Measurements from ENCODE around the gene TNNT2.

TNNT2 gene

DNA sequence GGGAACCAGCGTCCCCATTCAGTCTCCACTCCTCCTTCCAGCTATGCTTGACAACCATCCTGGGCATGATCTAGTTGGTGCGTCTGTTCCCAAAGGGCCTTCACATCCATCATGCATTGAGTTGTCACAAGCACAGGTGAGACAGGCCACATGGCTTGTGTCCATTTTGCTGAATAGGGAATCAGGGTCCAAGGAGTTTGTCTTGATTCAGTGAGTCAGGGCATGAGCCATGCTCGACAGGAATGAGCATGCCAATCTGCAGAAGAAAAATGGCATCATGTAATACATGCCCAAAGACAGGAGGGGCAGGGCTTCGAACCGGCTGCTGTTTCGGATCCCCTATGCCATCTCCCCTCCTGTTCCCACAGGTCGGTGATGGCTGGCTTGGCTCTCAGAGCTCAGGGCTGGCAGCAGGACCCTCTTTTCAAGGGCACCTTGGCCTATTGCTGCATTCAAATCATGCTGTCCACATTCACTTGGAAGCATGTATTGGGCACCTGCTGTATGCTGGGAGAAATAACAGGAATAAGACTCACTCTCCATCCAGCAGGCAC is 49.7 kb downstream of the TNNT2 start:
- Histone ChIP-seq H3K36me3 (ENCODE audit: control insufficient read depth, insufficient read depth, low read length) (no peaks in the 10 kb centered on the region), H3K4me1 (ENCODE audit: control insufficient read depth, insufficient read depth, low read length) (no peaks in the 10 kb centered on the region), H3K9me3 (ENCODE audit: control insufficient read depth, low read length) (no peaks in the 10 kb centered on the region), H3K27ac (ENCODE audit: insufficient read depth, low read depth, low read length, poor library complexity, severe bottlenecking) (no peak overlapping the region), H3K4me3 (ENCODE audit: insufficient read depth, low read depth, low read length) (no peak overlapping the region), H3K27me3 (ENCODE audit: control insufficient read depth, insufficient read depth, low read length, poor library complexity, severe bottlenecking) (no peaks in the 10 kb centered on the region)
- 93 to 97% methylated on average over 7 of the region's 7 CpGs for WGBS, 2 experiments

DNA sequence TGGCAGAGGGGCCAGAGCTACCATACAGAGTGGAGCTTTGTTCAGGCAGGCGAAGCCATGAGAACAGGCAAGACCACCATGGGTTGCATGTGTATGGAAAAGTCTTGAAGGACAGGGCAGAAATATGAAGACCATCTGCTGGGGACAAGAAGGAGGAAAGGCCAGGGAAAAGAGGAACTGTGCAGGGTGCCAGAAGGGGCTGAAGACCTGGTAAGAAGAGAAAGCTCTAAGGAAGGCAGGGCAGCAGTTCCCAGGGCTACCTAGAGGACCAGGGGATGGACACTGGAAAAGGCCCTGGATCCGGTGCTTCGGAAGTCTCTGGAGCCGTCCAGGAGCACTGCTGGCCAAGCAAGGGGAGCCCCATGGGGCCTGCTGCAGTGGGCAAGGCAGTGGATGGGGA is 50.8 kb downstream of the TNNT2 start:
- Histone ChIP-seq H3K27ac (ENCODE audit: insufficient read depth, low read depth, low read length, poor library complexity, severe bottlenecking) (no peak overlapping the region), H3K36me3 (ENCODE audit: control insufficient read depth, insufficient read depth, low read length) (no peaks in the 10 kb centered on the region), H3K9me3 (ENCODE audit: control insufficient read depth, low read length) (no peaks in the 10 kb centered on the region), H3K4me1 (ENCODE audit: control insufficient read depth, insufficient read depth, low read length) (no peaks in the 10 kb centered on the region), H3K4me3 (ENCODE audit: insufficient read depth, low read depth, low read length) (no peak overlapping the region), H3K27me3 (ENCODE audit: control insufficient read depth, insufficient read depth, low read length, poor library complexity, severe bottlenecking) (no peaks in the 10 kb centered on the region)
- 71 to 72% methylated on average over 4 of the region's 4 CpGs for WGBS, 2 experiments

DNA sequence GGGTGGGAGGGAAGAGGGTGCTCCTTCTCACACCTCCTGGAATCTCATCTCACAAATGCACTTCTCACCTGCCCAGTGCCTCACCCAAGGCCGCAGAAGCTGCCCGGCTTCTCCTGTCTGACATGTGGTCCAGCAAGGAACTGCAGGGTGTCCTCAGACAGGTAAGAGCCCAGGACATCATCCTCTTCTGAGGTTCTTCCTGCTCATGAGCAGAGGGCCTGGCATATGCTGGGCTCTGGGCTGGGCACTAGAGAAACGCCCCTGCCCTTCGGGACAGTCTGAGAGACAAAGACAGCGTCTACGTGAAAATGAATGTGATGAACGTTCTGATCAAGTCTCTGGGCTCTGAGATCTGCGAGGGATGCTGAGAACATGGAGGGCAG is 51.8 kb downstream of the TNNT2 start:
- Histone ChIP-seq H3K4me1 (ENCODE audit: control insufficient read depth, insufficient read depth, low read length) (no peaks in the 10 kb centered on the region), H3K9me3 (ENCODE audit: control insufficient read depth, low read length) (no peaks in the 10 kb centered on the region), H3K27ac (ENCODE audit: insufficient read depth, low read depth, low read length, poor library complexity, severe bottlenecking) (no peak overlapping the region), H3K36me3 (ENCODE audit: control insufficient read depth, insufficient read depth, low read length) (no peaks in the 10 kb centered on the region), H3K4me3 (ENCODE audit: insufficient read depth, low read depth, low read length) (no peak overlapping the region), H3K27me3 (ENCODE audit: control insufficient read depth, insufficient read depth, low read length, poor library complexity, severe bottlenecking) (no peaks in the 10 kb centered on the region)
- WGBS, 2 experiments = 94 to 98% methylated on average over 8 of the region's 8 CpGs

DNA sequence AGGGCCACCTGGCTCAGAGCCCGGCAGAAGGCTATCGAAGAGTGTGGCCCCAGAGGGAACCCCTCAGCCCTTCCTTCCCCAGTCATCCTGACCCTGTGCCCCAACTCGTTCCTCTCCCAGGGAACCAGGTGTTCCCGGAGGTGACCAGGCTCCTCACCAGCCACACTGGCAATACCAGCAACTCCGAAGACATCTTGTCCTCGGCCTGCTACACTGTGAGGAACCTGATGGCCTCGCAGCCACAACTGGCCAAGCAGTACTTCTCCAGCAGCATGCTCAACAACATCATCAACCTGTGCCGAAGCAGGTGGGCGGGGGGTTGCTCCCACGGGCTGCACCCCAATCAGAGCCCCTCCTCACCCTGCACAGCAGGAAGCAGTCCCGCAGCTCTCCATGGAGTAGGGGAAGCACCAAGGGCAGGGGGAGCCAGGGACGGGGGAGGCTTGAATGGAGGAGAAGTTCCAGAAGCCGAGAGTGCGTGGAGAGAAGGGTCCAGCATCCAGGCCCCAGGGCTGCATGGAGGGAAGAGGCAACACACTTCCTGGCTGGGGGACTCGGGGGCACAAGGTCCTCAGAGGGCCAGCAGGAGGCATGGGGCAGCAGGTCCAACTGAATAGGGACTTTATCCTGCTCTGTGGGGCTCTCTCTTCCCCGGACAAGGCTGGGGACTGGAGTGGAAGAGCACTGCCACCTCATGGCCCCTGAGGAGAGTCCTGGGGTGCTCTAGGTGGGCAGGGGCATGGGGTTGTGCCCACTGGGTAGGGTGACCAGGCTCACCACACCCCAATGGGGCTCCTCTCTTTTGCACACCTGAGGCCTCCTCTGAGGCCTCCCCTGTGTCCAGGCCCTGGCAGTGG is 52.4 kb downstream of the TNNT2 start:
- Histone ChIP-seq H3K9me3 (ENCODE audit: control insufficient read depth, low read length) (no peaks in the 10 kb centered on the region), H3K27ac (ENCODE audit: insufficient read depth, low read depth, low read length, poor library complexity, severe bottlenecking) (no peak overlapping the region), H3K4me1 (ENCODE audit: control insufficient read depth, insufficient read depth, low read length) (no peaks in the 10 kb centered on the region), H3K27me3 (ENCODE audit: control insufficient read depth, insufficient read depth, low read length, poor library complexity, severe bottlenecking) (no peaks in the 10 kb centered on the region), H3K36me3 (ENCODE audit: control insufficient read depth, insufficient read depth, low read length) (no peaks in the 10 kb centered on the region), H3K4me3 (ENCODE audit: insufficient read depth, low read depth, low read length) (no peak overlapping the region)
- WGBS, 2 experiments = 81% methylated on average over 16 of the region's 16 CpGs

DNA sequence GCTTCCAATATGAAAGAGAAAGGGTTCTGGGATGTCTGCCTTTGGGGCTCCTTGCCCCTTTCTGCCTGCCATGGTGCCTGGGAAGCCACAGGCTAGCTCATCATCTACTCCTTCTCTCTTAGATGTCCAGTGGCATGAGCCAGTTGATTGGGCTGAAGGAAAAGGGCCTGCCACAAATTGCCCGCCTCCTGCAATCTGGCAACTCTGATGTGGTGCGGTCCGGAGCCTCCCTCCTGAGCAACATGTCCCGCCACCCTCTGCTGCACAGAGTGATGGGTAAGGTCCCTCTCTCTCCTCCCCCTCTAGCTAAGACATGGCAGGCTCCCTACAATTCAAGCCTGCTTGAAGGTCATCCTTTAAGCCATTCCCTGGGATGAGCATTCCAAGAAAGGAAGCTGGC is 53.2 kb downstream of the TNNT2 start:
- Histone ChIP-seq H3K4me3 (ENCODE audit: insufficient read depth, low read depth, low read length) (no peak overlapping the region), H3K27me3 (ENCODE audit: control insufficient read depth, insufficient read depth, low read length, poor library complexity, severe bottlenecking) (no peaks in the 10 kb centered on the region), H3K9me3 (ENCODE audit: control insufficient read depth, low read length) (no peaks in the 10 kb centered on the region), H3K4me1 (ENCODE audit: control insufficient read depth, insufficient read depth, low read length) (no peaks in the 10 kb centered on the region), H3K27ac (ENCODE audit: insufficient read depth, low read depth, low read length, poor library complexity, severe bottlenecking) (no peak overlapping the region), H3K36me3 (ENCODE audit: control insufficient read depth, insufficient read depth, low read length) (no peaks in the 10 kb centered on the region)
- WGBS, 2 experiments = 91 to 99% methylated on average over 4 of the region's 4 CpGs

DNA sequence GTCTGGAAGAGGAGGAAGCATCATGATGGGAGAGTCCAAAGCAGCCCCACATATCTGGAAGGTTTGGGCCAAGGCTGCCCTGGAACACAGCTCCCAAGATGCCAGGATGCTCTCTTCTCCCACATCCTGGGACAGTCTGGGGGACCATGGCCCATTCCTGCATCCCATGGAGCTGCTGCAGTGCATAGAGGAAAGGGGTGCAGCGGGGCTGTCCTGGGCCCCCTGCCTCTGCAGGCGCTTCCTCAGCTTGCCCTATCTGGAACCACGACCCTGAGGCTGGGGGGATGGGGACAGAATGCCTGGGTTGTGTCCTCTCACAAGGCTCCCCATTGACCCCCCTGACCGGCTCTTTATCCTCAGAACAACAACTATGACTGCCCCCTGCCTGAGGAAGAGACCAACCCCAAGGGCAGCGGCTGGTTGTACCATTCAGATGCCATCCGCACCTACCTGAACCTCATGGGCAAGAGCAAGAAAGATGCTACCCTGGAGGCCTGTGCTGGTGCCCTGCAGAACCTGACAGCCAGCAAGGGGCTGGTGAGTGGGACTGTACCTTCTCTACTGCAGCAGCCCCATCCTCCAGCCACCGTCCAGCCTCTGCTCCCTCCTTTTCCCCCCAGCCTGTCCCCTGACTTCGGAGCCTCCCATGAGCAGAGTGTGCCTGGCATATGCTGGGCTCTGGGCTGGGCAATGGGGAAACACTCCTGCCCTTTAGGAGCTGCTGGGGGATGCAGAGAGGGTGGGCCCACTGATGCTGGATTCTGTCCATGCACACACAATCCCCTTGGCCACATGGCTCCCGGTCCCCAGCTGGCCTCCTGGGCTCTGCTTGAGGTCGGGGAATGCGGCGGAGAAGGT is 54.6 kb downstream of the TNNT2 start:
- H3K27me3 ChIP-seq (ENCODE audit: control insufficient read depth, insufficient read depth, low read length, poor library complexity, severe bottlenecking) = no peaks in the 10 kb centered on the region
- WGBS, 2 experiments = 88% methylated on average over 12 of the region's 12 CpGs
- no peak overlapping the region for H3K27ac ChIP-seq (ENCODE audit: insufficient read depth, low read depth, low read length, poor library complexity, severe bottlenecking)
- no peaks in the 10 kb centered on the region for H3K36me3 ChIP-seq (ENCODE audit: control insufficient read depth, insufficient read depth, low read length)
- no peak overlapping the region for H3K4me3 ChIP-seq (ENCODE audit: insufficient read depth, low read depth, low read length)
- no peaks in the 10 kb centered on the region for H3K4me1 ChIP-seq (ENCODE audit: control insufficient read depth, insufficient read depth, low read length)
- no peaks in the 10 kb centered on the region for H3K9me3 ChIP-seq (ENCODE audit: control insufficient read depth, low read length)

DNA sequence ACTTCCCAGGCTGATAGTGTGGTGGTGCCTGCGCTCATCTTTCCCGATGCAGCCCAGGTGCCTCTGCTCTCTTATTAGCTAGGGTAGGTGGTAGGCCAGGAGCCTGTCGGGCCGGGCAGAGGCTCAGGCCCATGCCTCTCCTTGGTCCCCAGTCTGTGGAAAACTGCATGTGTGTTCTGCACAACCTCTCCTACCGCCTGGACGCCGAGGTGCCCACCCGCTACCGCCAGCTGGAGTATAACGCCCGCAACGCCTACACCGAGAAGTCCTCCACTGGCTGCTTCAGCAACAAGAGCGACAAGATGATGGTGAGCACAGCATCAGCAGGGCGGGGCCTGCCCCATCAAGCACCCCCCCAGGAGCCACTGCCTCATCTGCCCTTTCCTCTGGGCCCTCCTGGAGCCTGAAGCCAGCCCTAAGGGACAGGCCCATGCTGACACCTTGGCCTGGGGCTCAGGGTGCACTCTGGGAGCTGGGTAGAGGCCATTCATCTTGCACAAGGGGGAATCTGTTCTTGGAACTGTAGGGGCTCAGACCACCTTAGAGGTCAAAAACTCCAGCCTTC is 55.6 kb downstream of the TNNT2 start:
- no peaks in the 10 kb centered on the region for H3K4me1 ChIP-seq (ENCODE audit: control insufficient read depth, insufficient read depth, low read length)
- no peak overlapping the region for H3K4me3 ChIP-seq (ENCODE audit: insufficient read depth, low read depth, low read length)
- H3K27ac ChIP-seq (ENCODE audit: insufficient read depth, low read depth, low read length, poor library complexity, severe bottlenecking) = no peak overlapping the region
- H3K36me3 ChIP-seq (ENCODE audit: control insufficient read depth, insufficient read depth, low read length) = no peaks in the 10 kb centered on the region
- H3K27me3 ChIP-seq (ENCODE audit: control insufficient read depth, insufficient read depth, low read length, poor library complexity, severe bottlenecking) = no peaks in the 10 kb centered on the region
- WGBS, 2 experiments = 89% methylated on average over 15 of the region's 15 CpGs
- H3K9me3 ChIP-seq (ENCODE audit: control insufficient read depth, low read length) = no peaks in the 10 kb centered on the region

DNA sequence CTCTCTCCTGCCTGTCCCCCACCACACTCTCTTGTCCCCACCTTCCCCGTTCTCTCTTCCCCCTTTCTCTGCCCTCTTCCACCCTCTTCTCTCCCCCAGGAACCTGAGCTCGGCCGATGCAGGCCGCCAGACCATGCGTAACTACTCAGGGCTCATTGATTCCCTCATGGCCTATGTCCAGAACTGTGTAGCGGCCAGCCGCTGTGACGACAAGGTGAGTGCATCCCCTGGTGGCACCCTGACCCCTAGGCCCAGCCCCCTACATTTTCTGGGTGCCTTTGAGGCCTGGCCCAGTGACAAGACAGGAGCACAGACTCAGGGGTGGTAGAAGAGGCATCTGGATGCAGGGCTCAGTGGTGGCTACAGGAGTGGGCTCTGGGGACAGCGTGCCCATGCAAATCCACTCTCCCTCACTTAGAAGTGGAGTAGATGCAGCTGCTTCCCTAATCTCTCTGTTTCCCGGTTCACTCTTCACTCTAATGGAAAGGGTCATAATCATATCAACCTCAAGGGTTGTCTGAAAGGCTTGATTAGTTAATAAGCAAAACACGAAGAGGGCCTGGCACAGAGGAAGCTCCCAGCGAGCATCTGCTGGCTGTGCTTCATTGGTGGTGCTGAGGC is 57.2 kb downstream of the TNNT2 start:
- no peaks in the 10 kb centered on the region for H3K4me1 ChIP-seq (ENCODE audit: control insufficient read depth, insufficient read depth, low read length)
- H3K4me3 ChIP-seq (ENCODE audit: insufficient read depth, low read depth, low read length) = no peak overlapping the region
- H3K27ac ChIP-seq (ENCODE audit: insufficient read depth, low read depth, low read length, poor library complexity, severe bottlenecking) = no peak overlapping the region
- H3K36me3 ChIP-seq (ENCODE audit: control insufficient read depth, insufficient read depth, low read length) = no peaks in the 10 kb centered on the region
- no peaks in the 10 kb centered on the region for H3K9me3 ChIP-seq (ENCODE audit: control insufficient read depth, low read length)
- H3K27me3 ChIP-seq (ENCODE audit: control insufficient read depth, insufficient read depth, low read length, poor library complexity, severe bottlenecking) = no peaks in the 10 kb centered on the region
- WGBS, 2 experiments = 93% methylated on average over 12 of the region's 12 CpGs

DNA sequence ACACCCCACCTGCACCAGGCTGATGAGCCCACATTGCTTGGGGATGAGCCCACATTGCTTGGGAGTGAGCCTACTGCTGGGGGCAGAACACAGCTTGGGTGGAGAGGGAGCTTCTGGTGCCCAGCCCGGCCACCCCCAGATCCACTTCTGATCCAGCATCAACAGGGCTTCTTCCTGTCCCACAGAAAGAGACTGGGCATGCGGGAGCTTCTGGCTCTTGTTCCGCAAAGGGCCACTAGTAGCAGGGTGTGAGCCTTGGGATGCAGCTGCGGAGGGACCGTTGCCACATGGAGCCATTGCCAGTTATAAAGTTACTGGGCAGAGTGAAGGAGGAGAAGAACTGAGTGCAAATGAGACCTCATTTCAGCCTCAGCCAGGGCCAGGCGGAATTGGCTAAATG is 57.8 kb downstream of the TNNT2 start:
- Histone ChIP-seq H3K9me3 (ENCODE audit: control insufficient read depth, low read length) (no peaks in the 10 kb centered on the region), H3K36me3 (ENCODE audit: control insufficient read depth, insufficient read depth, low read length) (no peaks in the 10 kb centered on the region), H3K27me3 (ENCODE audit: control insufficient read depth, insufficient read depth, low read length, poor library complexity, severe bottlenecking) (no peaks in the 10 kb centered on the region), H3K27ac (ENCODE audit: insufficient read depth, low read depth, low read length, poor library complexity, severe bottlenecking) (no peak overlapping the region), H3K4me3 (ENCODE audit: insufficient read depth, low read depth, low read length) (no peak overlapping the region), H3K4me1 (ENCODE audit: control insufficient read depth, insufficient read depth, low read length) (no peaks in the 10 kb centered on the region)
- WGBS, 2 experiments = 92 to 97% methylated on average over 6 of the region's 6 CpGs
